Activated CD4-positive, alpha-beta memory T cell treated with anti-CD3 and anti-CD28 coated beads, Interleukin-2, amount 10 ng/mL, durations not matched to agents 7 days and 5 days (primary cell): ENCODE results near the gene EMP2. TPM values are rescaled to one million over a fixed set of nuclear protein-coding genes. Genes with fewer than 3 reads are reported as not detected.

Experiments
- CTCF ChIA-PET: fragments of 350-600 bp; sonication (Branson Sonifier 250); formaldehyde crosslinking; loops from one replicate; lab custom pipeline; 2021; ENCODE audit warnings: antibody characterized with exemption, inconsistent platforms; lab: Charles Lee
- POLR2A ChIA-PET: fragments of 350-600 bp; sonication (Branson Sonifier 250); formaldehyde crosslinking; loops from one replicate; lab custom pipeline; 2021; ENCODE audit warnings: antibody characterized with exemption; lab: Charles Lee
- DNase-seq: peaks from one replicate; pipeline ENCODE4 v3.0.0-alpha.2; 2020
- H3K27ac Mint-ChIP-seq: one replicate; pipeline ENCODE4 v1.8.0; 2021; ENCODE audit warnings: mild to moderate bottlenecking, mixed read lengths
- H3K27me3 Mint-ChIP-seq: one replicate; pipeline ENCODE4 v1.8.0; 2021; ENCODE audit warnings: mixed read lengths
- H3K36me3 Mint-ChIP-seq: one replicate; pipeline ENCODE4 v1.8.0; 2021; ENCODE audit warnings: low read depth, mixed read lengths
- H3K4me1 Mint-ChIP-seq: one replicate; pipeline ENCODE4 v1.8.0; 2021; ENCODE audit warnings: mixed read lengths
- H3K4me3 Mint-ChIP-seq: one replicate; pipeline ENCODE4 v1.8.0; 2021; ENCODE audit warnings: mild to moderate bottlenecking, mixed read lengths
- H3K9me3 Mint-ChIP-seq: one replicate; pipeline ENCODE4 v1.8.0; 2021; ENCODE audit warnings: mixed read lengths
- total RNA-seq, 2 experiments: library from RNA; stranded (reverse); gene quantifications; one replicate each; pipeline ENCODE4 v1.2.3, GENCODE V29; 2021

The EMP2 gene
- total RNA-seq, 2 experiments from 2014 or later, result not detected

DNA sequence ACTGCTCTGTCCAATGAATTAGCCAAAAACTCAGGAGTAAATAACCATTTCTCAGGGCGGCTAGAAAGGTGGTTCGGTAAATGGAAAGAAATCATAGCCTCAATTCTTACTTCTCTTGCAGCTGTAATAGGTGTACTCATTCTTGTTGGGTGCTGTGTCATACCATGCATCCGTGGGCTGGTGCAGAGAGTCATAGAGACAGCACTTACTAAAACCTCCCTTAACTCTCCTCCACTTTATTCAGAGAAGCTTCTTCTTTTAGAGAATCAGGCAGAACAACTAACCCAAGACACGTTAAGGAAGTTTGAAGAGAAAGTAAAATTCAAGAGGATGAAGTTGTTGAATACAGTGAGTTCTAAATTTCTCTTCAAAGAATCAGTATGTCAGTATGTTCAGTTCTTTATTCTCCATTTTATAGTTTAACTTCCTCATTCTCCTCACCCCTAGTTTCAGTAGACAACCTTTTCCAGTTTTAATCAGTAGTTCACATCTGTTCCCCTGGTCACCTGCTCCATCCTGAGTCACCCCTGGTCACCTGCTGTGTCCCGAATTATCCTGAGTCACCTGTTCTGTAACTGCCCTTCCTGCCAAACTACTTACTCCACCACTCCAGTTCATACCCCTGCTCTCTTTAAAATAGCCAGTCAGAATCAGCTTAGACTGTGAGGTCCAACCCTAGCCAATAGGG is 85.9 kb downstream of the EMP2 start:
- no peaks in the 10 kb centered on the region for H3K4me1 Mint-ChIP-seq
- H3K4me3 Mint-ChIP-seq, result no peak overlapping the region
- no peaks in the 10 kb centered on the region for H3K36me3 Mint-ChIP-seq
- ChIA-PET POLR2A (no interaction called here), CTCF (interaction anchor here (1.0 to 1.4 kb wide), 2 partner anchors 9 to 20 kb away, joined by 3 read pairs; no protein-coding TSS in a partner anchor)
- H3K27me3 Mint-ChIP-seq, result no peaks in the 10 kb centered on the region
- no peak for DNase-seq
- peaks cover 19% of the 10 kb centered on the region for H3K9me3 Mint-ChIP-seq
- no peak overlapping the region for H3K27ac Mint-ChIP-seq

GRCh38 chr16:10493276-10493675 is 87.1 kb downstream of the EMP2 start:
- POLR2A ChIA-PET, result no interaction called here
- Mint-ChIP-seq H3K27ac (no peak overlapping the region), H3K36me3 (no peaks in the 10 kb centered on the region), H3K27me3 (no peaks in the 10 kb centered on the region), H3K4me1 (no peaks in the 10 kb centered on the region), H3K4me3 (no peak overlapping the region), H3K9me3 (peaks cover 19% of the 10 kb centered on the region)
- CTCF ChIA-PET, result interaction anchor here (1.2 to 1.4 kb wide), 2 partner anchors 10 to 20 kb away, joined by 3 read pairs; no protein-coding TSS in a partner anchor
- DNase-seq, result no peak

DNA sequence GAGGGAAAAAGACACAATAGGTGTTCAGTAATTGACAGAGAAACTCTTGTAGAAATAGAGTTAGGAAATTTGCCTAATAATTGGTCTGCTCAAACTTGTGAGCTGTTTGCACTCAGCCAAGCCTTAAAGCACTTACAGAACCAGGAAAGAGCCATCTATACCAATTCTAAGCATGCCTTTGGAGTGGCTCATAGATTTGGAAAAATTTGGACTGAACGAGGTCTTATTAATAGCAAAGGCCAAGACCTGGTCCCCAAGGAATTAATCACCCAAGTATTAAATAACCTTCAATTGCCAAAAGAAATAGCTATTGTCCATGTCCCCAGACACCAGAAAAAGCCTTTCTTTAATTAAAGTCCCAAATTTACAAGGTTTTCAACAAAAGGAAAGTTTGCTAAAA is 90.3 kb downstream of the EMP2 start:
- no peaks in the 10 kb centered on the region for H3K27me3 Mint-ChIP-seq
- no peak overlapping the region for H3K4me3 Mint-ChIP-seq
- no peak for DNase-seq
- H3K9me3 Mint-ChIP-seq, result peaks cover 22% of the 10 kb centered on the region
- H3K27ac Mint-ChIP-seq, result no peak overlapping the region
- peaks cover 3% of the 10 kb centered on the region for H3K36me3 Mint-ChIP-seq
- H3K4me1 Mint-ChIP-seq, result no peaks in the 10 kb centered on the region
- CTCF ChIA-PET, result no interaction called here
- POLR2A ChIA-PET, result no interaction called here

GRCh38 chr16:10485698-10486382 is 94.6 kb downstream of the EMP2 start:
- POLR2A ChIA-PET, result no interaction called here
- Mint-ChIP-seq H3K27me3 (no peaks in the 10 kb centered on the region), H3K27ac (no peak overlapping the region), H3K36me3 (peaks cover 22% of the 10 kb centered on the region), H3K4me1 (no peaks in the 10 kb centered on the region), H3K9me3 (peaks cover 21% of the 10 kb centered on the region), H3K4me3 (no peak overlapping the region)
- DNase-seq, result no peak
- CTCF ChIA-PET, result no interaction called here

GRCh38 chr16:10485159-10485558 is 95.2 kb downstream of the EMP2 start:
- Mint-ChIP-seq H3K4me1 (no peaks in the 10 kb centered on the region), H3K9me3 (peaks cover 21% of the 10 kb centered on the region), H3K27me3 (no peaks in the 10 kb centered on the region), H3K36me3 (peaks cover 25% of the 10 kb centered on the region), H3K4me3 (no peak overlapping the region), H3K27ac (no peak overlapping the region)
- DNase-seq, result no peak
- ChIA-PET POLR2A (no interaction called here), CTCF (no interaction called here)

GRCh38 chr16:10480151-10480550 is 100.2 kb downstream of the EMP2 start:
- no peak overlapping the region for H3K27ac Mint-ChIP-seq
- no peaks in the 10 kb centered on the region for H3K4me1 Mint-ChIP-seq
- POLR2A ChIA-PET, result no interaction called here
- H3K27me3 Mint-ChIP-seq, result no peaks in the 10 kb centered on the region
- H3K36me3 Mint-ChIP-seq, result peaks cover 34% of the 10 kb centered on the region
- DNase-seq, result no peak
- no peak overlapping the region for H3K4me3 Mint-ChIP-seq
- CTCF ChIA-PET, result no interaction called here
- H3K9me3 Mint-ChIP-seq, result peaks cover 18% of the 10 kb centered on the region

Other genes starting within 250 kb of the EMP2 start
- 10 to 100 TPM; 21.8 to 23.6 TPM for gene ATF7IP2, start 194.5 kb downstream of the EMP2 start, total RNA-seq
- gene TEKT5, start 114.3 kb upstream of the EMP2 start, total RNA-seq, result not detected
- gene NUBP1, start 163.2 kb upstream of the EMP2 start, total RNA-seq, result 10 to 100 TPM; 29.4 to 31.5 TPM
- gene TVP23A, start 238.2 kb upstream of the EMP2 start, total RNA-seq, result not detected